Neural progenitor cell (in vitro differentiated cells): ENCODE data around the gene CA10.

ENCODE experiments used
- EZH2 ChIP-seq: fragments of 200-600 bp; sonication (generic); IDR thresholded peaks from 2 replicates; pipeline ENCODE4 v1.6.1; 2017; ENCODE audit warnings: antibody characterized with exemption, mild to moderate bottlenecking, moderate library complexity
- TF ChIP-seq, protein P1 (sequence below): fragments of 200-600 bp; sonication (generic); IDR thresholded peaks from 2 replicates; pipeline ENCODE4 v1.5.1; 2017; ENCODE audit warnings: antibody characterized with exemption, mild to moderate bottlenecking

DNA sequence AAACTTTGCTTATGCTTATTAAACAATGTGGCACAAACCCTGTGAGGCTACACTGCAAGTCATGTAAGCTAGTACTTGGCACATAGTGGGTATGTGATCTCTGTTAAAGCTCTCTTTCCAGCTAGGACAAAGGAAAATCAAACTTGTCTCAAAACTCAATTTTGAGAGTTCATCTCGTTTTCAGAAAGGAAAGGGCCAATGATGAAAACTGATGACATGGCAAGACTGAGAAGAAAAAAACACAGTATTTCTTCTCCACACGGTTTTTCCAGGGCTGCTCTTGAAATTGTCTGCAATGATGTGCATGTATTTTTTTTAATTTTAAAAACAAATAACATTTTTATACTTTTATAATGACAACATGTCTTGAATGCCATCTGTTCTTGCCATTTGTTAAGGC lies 389.8 kb downstream of the CA10 start:
- no peak for TF ChIP-seq EZH2
- TF ChIP-seq, protein P1, sequence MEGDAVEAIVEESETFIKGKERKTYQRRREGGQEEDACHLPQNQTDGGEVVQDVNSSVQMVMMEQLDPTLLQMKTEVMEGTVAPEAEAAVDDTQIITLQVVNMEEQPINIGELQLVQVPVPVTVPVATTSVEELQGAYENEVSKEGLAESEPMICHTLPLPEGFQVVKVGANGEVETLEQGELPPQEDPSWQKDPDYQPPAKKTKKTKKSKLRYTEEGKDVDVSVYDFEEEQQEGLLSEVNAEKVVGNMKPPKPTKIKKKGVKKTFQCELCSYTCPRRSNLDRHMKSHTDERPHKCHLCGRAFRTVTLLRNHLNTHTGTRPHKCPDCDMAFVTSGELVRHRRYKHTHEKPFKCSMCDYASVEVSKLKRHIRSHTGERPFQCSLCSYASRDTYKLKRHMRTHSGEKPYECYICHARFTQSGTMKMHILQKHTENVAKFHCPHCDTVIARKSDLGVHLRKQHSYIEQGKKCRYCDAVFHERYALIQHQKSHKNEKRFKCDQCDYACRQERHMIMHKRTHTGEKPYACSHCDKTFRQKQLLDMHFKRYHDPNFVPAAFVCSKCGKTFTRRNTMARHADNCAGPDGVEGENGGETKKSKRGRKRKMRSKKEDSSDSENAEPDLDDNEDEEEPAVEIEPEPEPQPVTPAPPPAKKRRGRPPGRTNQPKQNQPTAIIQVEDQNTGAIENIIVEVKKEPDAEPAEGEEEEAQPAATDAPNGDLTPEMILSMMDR = no peak
